ENCODE results near the gene WDFY1.

Gene WDFY1

GRCh38 chr2:223921204-223921603 is 23.9 kb downstream of the WDFY1 start:
- H3K27me3 ChIP-seq (ENCODE audit: control insufficient read depth, insufficient read depth, low read length), result no peaks in the 10 kb centered on the region
- H3K4me3 ChIP-seq (ENCODE audit: low read depth, low read length), result no peak overlapping the region
- H2AFZ ChIP-seq, result no peak overlapping the region
- no peak for TF ChIP-seq CTCF (IDR thresholded peaks at IDR 0.05)
- H3K9me3 ChIP-seq (ENCODE audit: control insufficient read depth, low read length), result no peaks in the 10 kb centered on the region
- no peak overlapping the region for H3K9ac ChIP-seq
- H3K79me2 ChIP-seq, result peaks cover 52% of the 10 kb centered on the region
- H3K4me2 ChIP-seq (ENCODE audit: low read length), result no peak overlapping the region
- H3K27ac ChIP-seq, result no peak overlapping the region
- peaks cover 13% of the 10 kb centered on the region for H3K4me1 ChIP-seq
- no peaks in the 10 kb centered on the region for H3K36me3 ChIP-seq (ENCODE audit: control insufficient read depth, insufficient read depth, low read length)

- Histone ChIP-seq H3K36me3 (ENCODE audit: control insufficient read depth, insufficient read depth, low read length) (no peaks in the 10 kb centered on the region), H3K79me2 (peaks cover 50% of the 10 kb centered on the region), H2AFZ (no peak overlapping the region), H3K4me1 (peaks cover 13% of the 10 kb centered on the region), H3K9me3 (ENCODE audit: control insufficient read depth, low read length) (no peaks in the 10 kb centered on the region), H3K4me3 (ENCODE audit: low read depth, low read length) (no peak overlapping the region), H3K9ac (no peak overlapping the region), H3K4me2 (ENCODE audit: low read length) (no peak overlapping the region), H3K27ac (no peak overlapping the region), H3K27me3 (ENCODE audit: control insufficient read depth, insufficient read depth, low read length) (no peaks in the 10 kb centered on the region)
- TF ChIP-seq CTCF (IDR thresholded peaks at IDR 0.05), result no peak
Observed at GRCh38 chr2:223920109-223920508, 25.0 kb downstream of the WDFY1 start.

- TF ChIP-seq CTCF (IDR thresholded peaks at IDR 0.05), result no peak
- H3K9ac ChIP-seq, result no peak overlapping the region
- peaks cover 13% of the 10 kb centered on the region for H3K4me1 ChIP-seq
- no peak overlapping the region for H3K4me2 ChIP-seq (ENCODE audit: low read length)
- no peaks in the 10 kb centered on the region for H3K9me3 ChIP-seq (ENCODE audit: control insufficient read depth, low read length)
- peaks cover 44% of the 10 kb centered on the region for H3K79me2 ChIP-seq
- H3K4me3 ChIP-seq (ENCODE audit: low read depth, low read length), result no peak overlapping the region
- no peak overlapping the region for H2AFZ ChIP-seq
- no peaks in the 10 kb centered on the region for H3K27me3 ChIP-seq (ENCODE audit: control insufficient read depth, insufficient read depth, low read length)
- H3K36me3 ChIP-seq (ENCODE audit: control insufficient read depth, insufficient read depth, low read length), result no peaks in the 10 kb centered on the region
- H3K27ac ChIP-seq, result no peak overlapping the region
Observed at GRCh38 chr2:223918671-223919134, 26.4 kb downstream of the WDFY1 start.

- H3K79me2 ChIP-seq, result peaks cover 32% of the 10 kb centered on the region
- H2AFZ ChIP-seq, result no peak overlapping the region
- H3K9ac ChIP-seq, result no peak overlapping the region
- TF ChIP-seq CTCF (IDR thresholded peaks at IDR 0.05), result no peak
- no peak overlapping the region for H3K4me2 ChIP-seq (ENCODE audit: low read length)
- H3K4me3 ChIP-seq (ENCODE audit: low read depth, low read length), result no peak overlapping the region
- H3K27ac ChIP-seq, result no peak overlapping the region
- H3K4me1 ChIP-seq, result peaks cover 8% of the 10 kb centered on the region
- no peaks in the 10 kb centered on the region for H3K9me3 ChIP-seq (ENCODE audit: control insufficient read depth, low read length)
- no peaks in the 10 kb centered on the region for H3K36me3 ChIP-seq (ENCODE audit: control insufficient read depth, insufficient read depth, low read length)
- H3K27me3 ChIP-seq (ENCODE audit: control insufficient read depth, insufficient read depth, low read length), result no peaks in the 10 kb centered on the region
Observed at GRCh38 chr2:223916181-223916920, 28.8 kb downstream of the WDFY1 start.

- Histone ChIP-seq H3K4me3 (ENCODE audit: low read depth, low read length) (no peak overlapping the region), H3K27ac (no peak overlapping the region), H3K27me3 (ENCODE audit: control insufficient read depth, insufficient read depth, low read length) (no peaks in the 10 kb centered on the region), H3K9ac (no peak overlapping the region), H3K4me1 (peaks cover 6% of the 10 kb centered on the region), H3K9me3 (ENCODE audit: control insufficient read depth, low read length) (no peaks in the 10 kb centered on the region), H2AFZ (no peak overlapping the region), H3K4me2 (ENCODE audit: low read length) (no peak overlapping the region), H3K36me3 (ENCODE audit: control insufficient read depth, insufficient read depth, low read length) (no peaks in the 10 kb centered on the region), H3K79me2 (peaks cover 27% of the 10 kb centered on the region)
- TF ChIP-seq CTCF (IDR thresholded peaks at IDR 0.05), result no peak
Observed at GRCh38 chr2:223915071-223915470, 30.1 kb downstream of the WDFY1 start.

Data from parathyroid adenoma (tissue), 2 donors.